Thyroid gland (tissue), 4 donors: ENCODE data around the gene TUBAL3. TPM values are rescaled to one million over a fixed set of nuclear protein-coding genes. Genes with fewer than 3 reads are reported as not detected.
A peak's percentile ranks its signal among the peaks of the same experiment; 100 is the strongest.

ENCODE experiments used
- DNase-seq, 2 donors: peaks; one replicate each; pipeline ENCODE4 v3.0.0-alpha.2; 2019
- H3K27ac ChIP-seq, 3 donors: fragments of 200-600 bp; sonication (generic); 1 replicate in 2 of 3; 2 replicates in 1 of 3; pipeline ENCODE4 v1.5.1; 2016 to 2019; ENCODE audit warnings: mild to moderate bottlenecking in 1 of 3, moderate library complexity in 1 of 3
- H3K27me3 ChIP-seq: fragments of 200-600 bp; sonication (generic); one replicate; pipeline ENCODE4 v1.5.1; 2019
- H3K36me3 ChIP-seq, 2 donors: fragments of 200-600 bp; sonication (generic); one replicate each; pipeline ENCODE4 v1.5.1; 2016 to 2019
- H3K4me1 ChIP-seq, 2 donors: fragments of 200-600 bp; sonication (generic); one replicate each; pipeline ENCODE4 v1.5.1; 2017 to 2019
- H3K4me3 ChIP-seq, 3 donors: fragments of 200-600 bp; sonication (generic); replicated peaks in 1 of 3; 1 replicate in 2 of 3; 2 replicates in 1 of 3; pipeline ENCODE4 v1.5.1; 2016; ENCODE audit warnings: mild to moderate bottlenecking in 1 of 3
- H3K9me3 ChIP-seq: fragments of 200-600 bp; sonication (generic); one replicate; pipeline ENCODE4 v1.5.1; 2017
- POLR2A ChIP-seq, 2 donors: fragments of 450-650 bp; IDR thresholded peaks; one replicate each; pipeline ENCODE4 v1.6.1; 2017; ENCODE audit warnings: antibody characterized with exemption in 2 of 2, mild to moderate bottlenecking in 2 of 2, moderate library complexity in 1 of 2
- WGBS, 2 donors: methylation state at CpG; one replicate each; pipeline ENCODE4 v1.1.5; 2017; 5-methylcytosine and 5-hydroxymethylcytosine counted together
- intact Hi-C: fragments of 100-400 bp; cut with DNase I; formaldehyde crosslinking; loops from one replicate; pipeline ENCODE4 v1.15.1; 2023
- total RNA-seq, 4 donors: library from RNA; depleted of rRNA; stranded (reverse); fragments of >200 nt; gene quantifications; one replicate each; pipeline ENCODE4 v1.2.3, GENCODE V29; 2016
- TF ChIP-seq, protein P1 (sequence below), 6 experiments: fragments of 200-600 bp in 3 of 6; fragments of 450-650 bp in 3 of 6; sonication (generic) in 3 of 6; IDR thresholded peaks; one replicate each; pipeline ENCODE4 v1.5.1; 2016 to 2019; ENCODE audit warnings: antibody characterized with exemption in 6 of 6, mild to moderate bottlenecking in 2 of 6, inconsistent platforms in 1 of 6, moderate library complexity in 1 of 6

Gene TUBAL3
- total RNA-seq, 4 donors from 2014 or later, result 0.33 to 1.1 TPM; not detected in 2

DNA sequence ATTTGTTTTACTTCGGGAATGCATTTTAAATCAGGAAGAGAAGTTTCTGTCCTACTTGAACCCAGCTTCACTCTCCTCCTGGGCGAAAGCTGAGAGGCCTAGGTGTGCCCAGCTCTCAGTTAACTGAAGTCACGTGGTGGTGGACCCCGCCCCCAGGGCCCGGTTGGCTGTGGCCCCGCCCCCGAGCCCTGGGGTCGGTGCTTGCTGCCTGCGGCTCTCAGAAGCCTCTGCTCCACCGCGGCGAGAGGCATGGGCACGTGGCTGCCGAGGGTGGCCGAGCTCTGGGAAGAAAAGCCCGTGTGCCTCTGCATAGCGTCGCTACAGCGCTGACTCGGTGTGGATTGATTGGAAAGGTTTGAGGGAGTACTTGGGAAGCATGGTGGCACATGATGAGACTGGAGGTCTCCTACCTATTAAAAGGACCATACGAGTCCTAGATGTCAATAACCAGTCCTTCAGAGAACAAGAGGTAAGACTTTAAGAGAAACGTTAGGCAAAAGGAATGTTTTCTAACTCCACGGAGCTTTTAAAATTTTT is 41.8 kb upstream of the TUBAL3 start:
- TF ChIP-seq, protein P1, sequence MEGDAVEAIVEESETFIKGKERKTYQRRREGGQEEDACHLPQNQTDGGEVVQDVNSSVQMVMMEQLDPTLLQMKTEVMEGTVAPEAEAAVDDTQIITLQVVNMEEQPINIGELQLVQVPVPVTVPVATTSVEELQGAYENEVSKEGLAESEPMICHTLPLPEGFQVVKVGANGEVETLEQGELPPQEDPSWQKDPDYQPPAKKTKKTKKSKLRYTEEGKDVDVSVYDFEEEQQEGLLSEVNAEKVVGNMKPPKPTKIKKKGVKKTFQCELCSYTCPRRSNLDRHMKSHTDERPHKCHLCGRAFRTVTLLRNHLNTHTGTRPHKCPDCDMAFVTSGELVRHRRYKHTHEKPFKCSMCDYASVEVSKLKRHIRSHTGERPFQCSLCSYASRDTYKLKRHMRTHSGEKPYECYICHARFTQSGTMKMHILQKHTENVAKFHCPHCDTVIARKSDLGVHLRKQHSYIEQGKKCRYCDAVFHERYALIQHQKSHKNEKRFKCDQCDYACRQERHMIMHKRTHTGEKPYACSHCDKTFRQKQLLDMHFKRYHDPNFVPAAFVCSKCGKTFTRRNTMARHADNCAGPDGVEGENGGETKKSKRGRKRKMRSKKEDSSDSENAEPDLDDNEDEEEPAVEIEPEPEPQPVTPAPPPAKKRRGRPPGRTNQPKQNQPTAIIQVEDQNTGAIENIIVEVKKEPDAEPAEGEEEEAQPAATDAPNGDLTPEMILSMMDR (IDR thresholded peaks at IDR 0.05), result no peak
- TF ChIP-seq POLR2A (IDR thresholded peaks at IDR 0.05), result peak; percentile 93 to 100
- Histone ChIP-seq H3K36me3 (no peaks in the 10 kb centered on the region), H3K4me1 (peaks cover 19 to 32% of the 10 kb centered on the region in 2 donors), H3K4me3 (peak overlapping the region in 2 of 3 donors; percentile 40 to 52), H3K9me3 (no peaks in the 10 kb centered on the region), H3K27ac (peak overlapping the region; percentile 48 to 80 (median 67)), H3K27me3 (no peaks in the 10 kb centered on the region)
- peak; percentile 98 for DNase-seq
- intact Hi-C loops, result loop anchor here (2.0 to 10.0 kb wide), 2 partner anchors 176 to 428 kb away; no protein-coding TSS in a partner anchor
- WGBS, 2 donors, result 1 to 6% methylated on average over 11 to 23 of the region's 23 CpGs

DNA sequence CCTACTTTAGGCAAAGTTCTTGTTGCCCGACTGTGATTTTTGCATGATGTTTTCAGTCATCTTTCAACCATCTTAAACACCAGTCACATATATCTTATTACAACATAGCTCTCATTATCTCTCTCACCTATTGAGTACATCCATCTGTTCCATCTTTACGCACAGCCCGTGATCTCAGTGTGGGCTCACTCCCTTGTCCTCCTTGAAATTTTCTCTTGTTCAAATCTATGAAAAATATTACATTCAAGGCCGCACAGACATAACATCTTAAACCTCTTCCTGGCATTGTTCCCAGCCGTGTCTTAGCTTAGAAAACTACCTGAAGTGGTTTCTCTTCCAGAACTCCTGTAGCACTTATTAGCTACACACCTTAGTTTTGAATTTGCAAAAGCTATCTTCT is 40.4 kb upstream of the TUBAL3 start:
- H3K27ac ChIP-seq, result peak overlapping the region; percentile 10 to 80 (median 48)

DNA sequence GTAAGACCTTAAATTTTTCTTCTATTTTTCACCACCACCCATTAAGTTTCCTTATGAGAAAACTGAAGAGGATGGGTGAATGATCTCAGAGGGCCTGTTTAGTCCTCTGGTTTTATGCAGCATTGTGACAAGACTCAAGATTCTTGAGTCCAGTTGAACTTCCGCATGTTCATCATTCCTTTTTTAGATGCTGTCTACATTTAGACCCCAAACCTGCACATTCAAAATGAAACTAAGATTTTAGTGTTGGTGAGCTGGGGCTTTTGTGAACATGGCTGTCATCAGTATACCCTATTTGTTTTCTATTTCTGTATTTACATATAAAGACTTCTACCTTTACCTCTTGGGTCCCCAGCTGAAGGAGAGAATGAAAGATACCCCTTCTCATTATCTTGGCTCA is 38.8 kb upstream of the TUBAL3 start:
- Histone ChIP-seq H3K9me3 (no peaks in the 10 kb centered on the region), H3K27ac (no peak overlapping the region), H3K36me3 (no peaks in the 10 kb centered on the region), H3K4me3 (no peak overlapping the region), H3K4me1 (peaks cover 9 to 19% of the 10 kb centered on the region in 2 donors), H3K27me3 (no peaks in the 10 kb centered on the region)
- intact Hi-C loops, result loop anchor here (10.0 kb wide), 1 partner anchor 431 kb away; no protein-coding TSS in a partner anchor
- DNase-seq, result no peak
- no peak for TF ChIP-seq POLR2A (IDR thresholded peaks at IDR 0.05)
- TF ChIP-seq, protein P1 (IDR thresholded peaks at IDR 0.05), result no peak
- 81 to 90% methylated on average over 1 of the region's 1 CpG for WGBS, 2 donors

More for the DNA sequence above, 40.4 kb upstream of the TUBAL3 start:
- H3K27me3 ChIP-seq, result no peaks in the 10 kb centered on the region
- intact Hi-C loops, result loop anchor here (10.0 kb wide), 1 partner anchor 430 kb away; no protein-coding TSS in a partner anchor
- TF ChIP-seq, protein P1 (IDR thresholded peaks at IDR 0.05), result no peak
- no peak for TF ChIP-seq POLR2A (IDR thresholded peaks at IDR 0.05)
- no peaks in the 10 kb centered on the region for H3K9me3 ChIP-seq
- H3K4me3 ChIP-seq, result no peak overlapping the region
- peaks cover 18 to 28% of the 10 kb centered on the region in 2 donors for H3K4me1 ChIP-seq
- 50 to 60% methylated on average over 5 of the region's 5 CpGs for WGBS, 2 donors
- no peaks in the 10 kb centered on the region for H3K36me3 ChIP-seq
- DNase-seq, result peak; percentile 45 to 60

DNA sequence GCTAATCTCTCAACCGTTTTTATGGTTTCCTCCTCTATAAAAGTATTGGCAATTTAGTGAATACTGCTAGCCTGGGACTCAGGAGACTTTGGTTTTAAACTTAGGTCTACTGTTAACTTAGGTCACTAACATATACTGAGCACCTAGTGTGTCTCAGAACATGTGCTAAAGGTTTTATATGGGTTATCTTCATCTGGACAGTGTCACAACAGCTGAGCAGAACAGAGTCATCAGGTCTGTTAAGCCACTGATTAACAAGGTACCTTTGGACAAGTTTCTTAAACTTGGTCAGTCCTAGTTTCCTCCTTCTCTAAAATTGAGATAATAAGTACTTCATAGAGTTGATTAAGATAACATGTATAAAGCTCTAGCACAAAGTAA is 38.4 kb upstream of the TUBAL3 start:
- no peak for DNase-seq
- Histone ChIP-seq H3K27me3 (no peaks in the 10 kb centered on the region), H3K9me3 (no peaks in the 10 kb centered on the region), H3K4me1 (peaks cover 9 to 19% of the 10 kb centered on the region in 2 donors), H3K4me3 (no peak overlapping the region), H3K27ac (no peak overlapping the region), H3K36me3 (no peaks in the 10 kb centered on the region)
- 76 to 84% methylated on average over 1 of the region's 1 CpG for WGBS, 2 donors
- TF ChIP-seq, protein P1 (IDR thresholded peaks at IDR 0.05), result no peak
- no peak for TF ChIP-seq POLR2A (IDR thresholded peaks at IDR 0.05)
- intact Hi-C loops, result loop anchor here (10.0 kb wide), 1 partner anchor 432 kb away; no protein-coding TSS in a partner anchor
